Stimulated activated CD8-positive, alpha-beta memory T cell treated with anti-CD3 and anti-CD28 coated beads, Interleukin-2, amount 100 ng/mL, for 48 hours (primary cell): Measurements from ENCODE around the gene HHAT.

Experiments
- DNase-seq, 2 donors: peaks; one replicate each; pipeline ENCODE4 v3.0.0-alpha.2; 2020; ENCODE audit warnings: low read depth in 2 of 2

HHAT gene

DNA sequence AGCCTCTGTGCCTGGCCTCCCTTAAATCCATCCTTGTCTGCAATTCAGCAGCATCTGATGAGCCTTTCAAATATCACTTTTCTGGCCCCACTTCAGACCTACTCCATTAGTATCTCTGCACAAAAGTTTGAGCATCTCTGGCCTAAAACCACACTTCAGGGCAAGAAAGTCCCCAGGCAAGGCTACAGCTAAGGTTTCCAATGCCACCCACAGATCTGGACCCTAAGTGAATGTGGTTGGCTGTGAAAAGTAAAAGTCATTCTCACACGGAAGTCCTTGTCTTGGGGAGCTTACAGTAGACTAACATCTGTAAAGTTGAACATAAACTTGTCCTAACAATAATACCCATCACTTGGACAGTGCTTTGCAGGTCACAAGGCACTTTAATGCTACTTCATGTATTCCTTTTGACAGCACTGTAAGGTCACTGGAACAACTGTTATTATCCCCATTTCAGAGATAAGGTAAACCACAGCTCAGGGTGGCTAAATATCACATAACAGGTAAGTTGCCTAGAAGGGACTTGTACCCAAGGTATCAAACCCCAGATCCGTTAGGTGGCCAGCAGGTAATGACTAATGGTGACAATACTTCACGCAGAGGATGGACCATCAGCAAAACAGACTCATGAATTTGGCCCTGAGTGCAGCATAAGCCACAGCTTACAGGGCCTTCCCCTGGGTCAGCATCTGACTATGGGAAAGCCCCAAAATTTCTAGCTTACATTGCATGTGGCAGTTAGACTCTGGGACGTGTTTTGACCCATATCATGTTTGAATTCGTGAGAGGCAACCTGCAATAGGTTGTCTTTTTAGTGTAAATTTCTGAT is 356.0 kb downstream of the HHAT start:
- DNase-seq = no peak

DNA sequence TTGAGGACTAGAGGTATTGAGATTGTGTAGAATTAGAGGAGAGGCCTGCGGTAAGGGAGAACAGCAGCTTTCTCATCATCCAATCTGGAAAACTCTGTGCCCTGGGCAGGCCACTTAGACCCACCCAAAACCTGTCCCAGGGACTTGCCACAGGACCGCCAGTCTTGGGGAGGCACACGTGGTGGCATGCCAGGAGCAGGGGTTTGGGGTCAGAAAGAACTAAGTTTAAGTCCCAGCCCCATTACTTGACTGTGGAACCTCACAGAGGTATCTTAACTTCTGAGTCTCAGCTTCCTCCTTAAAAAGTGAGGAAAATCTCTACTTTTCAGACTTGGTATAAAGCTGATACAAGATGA is 356.6 kb downstream of the HHAT start:
- no peak for DNase-seq

DNA sequence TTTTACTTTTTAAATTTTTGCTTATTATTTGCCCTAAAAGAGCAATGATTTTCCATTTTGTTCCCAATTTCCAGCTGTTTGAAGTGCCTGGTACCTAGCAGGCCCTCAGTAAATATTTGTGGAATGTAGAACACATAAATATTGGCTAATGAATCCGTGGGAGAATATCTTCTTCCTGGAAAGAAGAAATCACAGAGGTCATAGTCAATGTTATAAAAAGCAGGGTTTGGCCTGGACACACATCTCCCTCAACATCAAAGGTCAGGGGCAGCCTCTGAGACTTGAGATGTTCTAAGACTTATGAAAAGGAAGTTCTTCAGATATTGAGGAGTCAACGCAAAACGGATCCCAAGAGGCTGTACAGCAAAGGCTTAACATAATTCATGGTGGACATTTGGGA is 358.1 kb downstream of the HHAT start:
- DNase-seq = no peak

DNA sequence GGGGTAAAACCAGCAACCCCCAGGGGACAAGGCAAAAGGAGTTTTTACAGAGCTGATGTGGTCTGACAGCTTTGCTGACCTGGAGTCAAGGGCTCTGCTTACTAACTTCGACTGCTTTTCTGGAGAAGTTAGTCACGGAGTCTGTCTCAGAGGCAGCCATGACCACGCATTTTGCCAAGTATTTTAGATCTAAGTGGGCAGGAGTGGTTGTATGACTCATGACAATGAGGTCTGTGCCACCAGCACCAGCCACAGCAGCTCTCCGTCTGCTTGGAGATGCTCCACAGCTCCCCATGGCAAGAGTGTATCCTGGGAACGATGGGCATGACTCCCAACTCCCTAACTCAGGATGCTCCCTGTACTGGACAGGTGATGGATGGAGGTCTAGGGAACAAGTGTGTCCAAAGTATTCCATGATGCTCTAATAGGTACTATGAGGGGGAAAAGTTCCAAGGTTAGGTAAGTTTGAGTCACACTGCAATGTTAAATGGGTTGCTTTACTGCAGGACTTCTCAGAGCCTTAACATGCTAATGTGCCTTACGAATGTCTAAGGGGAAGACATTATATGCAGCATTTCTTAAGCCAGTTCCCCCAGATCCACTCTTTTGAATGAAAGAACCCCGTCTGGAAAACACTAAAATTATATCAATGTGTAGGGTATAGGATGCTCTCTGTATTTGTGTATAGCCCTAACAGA is 359.0 kb downstream of the HHAT start:
- DNase-seq = no peak

DNA sequence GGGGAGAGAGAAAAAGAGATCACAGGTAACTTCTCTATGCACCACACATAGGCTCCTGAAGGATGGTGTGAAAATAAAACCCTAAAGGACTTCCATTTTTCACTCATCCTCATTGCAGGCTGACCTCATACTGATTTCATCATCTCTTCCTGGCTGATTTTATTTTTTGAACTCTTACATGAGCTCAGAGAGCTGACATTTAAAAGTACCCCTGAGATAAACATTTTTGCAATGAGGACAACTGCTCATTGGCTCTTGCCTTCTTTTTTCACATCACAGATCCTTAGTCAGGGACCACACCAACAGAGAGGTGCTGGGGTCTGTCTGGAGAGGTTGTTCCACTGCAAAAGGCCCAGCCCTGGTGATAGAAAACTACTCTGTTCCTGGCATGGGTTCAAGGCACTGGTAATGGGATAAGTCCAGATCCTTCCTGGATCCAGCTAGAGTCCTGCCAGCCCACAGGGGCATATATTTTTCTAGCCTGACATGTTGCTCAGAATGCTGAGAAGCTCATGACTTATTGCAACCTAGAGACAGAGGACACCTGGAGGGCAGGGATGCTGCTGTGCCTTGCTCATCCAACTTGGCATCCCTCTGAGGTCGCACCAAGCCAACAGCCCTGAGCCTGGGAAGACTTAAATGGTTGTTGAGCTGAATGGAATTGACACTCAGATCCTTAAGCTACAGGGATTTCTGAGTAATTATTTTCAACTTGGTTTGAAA is 360.0 kb downstream of the HHAT start:
- no peak for DNase-seq

DNA sequence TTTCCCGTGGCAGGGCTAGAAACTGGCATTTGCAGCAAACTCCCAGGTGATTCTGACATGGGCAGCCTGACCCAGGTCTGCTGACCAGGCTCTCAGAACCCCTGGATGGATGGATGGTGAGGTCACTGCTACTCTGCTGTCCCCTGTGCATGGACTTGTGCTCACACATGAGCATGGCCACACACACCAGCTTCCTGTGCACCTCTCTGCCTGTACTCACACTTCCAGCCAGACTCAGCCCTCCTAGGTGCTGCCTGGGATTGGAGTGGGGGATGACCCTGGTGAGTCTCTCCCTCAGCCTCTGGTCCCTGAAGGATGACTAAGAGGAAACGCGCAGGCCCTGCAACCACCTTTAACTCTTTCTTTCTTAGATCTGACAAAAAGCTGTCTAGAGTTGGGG is 361.1 kb downstream of the HHAT start:
- no peak for DNase-seq

DNA sequence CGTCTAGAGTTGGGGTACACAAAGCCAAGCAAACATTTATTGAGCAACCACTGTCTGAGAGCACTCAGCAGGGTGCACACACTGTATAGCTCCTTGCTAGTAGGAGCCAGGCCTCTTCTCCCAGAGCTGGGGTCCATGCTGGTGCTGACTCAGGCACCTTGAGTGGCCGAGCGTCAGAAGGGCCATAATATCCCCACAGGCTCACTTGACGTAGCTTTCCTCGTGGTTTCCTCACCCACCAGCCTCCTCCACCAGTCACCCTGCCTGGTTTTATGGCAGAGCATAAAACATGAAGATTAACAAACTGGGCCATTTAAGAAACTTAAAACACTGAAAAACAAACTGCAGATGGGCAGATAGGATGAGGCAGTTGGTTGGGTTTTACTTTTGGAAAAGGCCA is 361.5 kb downstream of the HHAT start:
- no peak for DNase-seq

DNA sequence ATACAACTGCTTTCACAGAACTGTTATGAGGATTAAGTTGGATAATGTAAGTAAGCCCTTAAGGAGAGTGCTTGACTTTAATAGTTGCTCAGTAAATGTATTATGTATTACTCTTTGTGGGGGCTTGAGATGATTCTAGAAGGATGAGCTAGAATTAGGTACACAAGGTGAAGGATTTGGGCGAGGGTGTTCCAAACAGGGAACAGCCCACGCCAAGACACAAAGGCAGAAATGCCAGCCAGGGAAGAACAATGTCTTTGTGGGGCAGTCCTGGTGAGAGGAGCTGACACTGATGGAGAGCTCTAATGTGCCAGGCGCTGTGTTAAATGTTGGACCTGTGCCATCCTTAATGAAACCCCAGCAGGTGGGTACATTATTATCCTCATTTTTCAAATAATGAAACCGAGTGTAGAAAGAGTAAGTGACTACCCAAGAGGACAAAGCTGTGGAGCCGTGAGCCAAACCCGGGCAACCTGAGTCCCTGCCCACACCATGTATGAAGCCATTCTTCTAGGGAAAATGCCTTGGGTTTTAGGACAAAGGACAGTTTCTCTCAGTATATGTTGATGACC is 362.4 kb downstream of the HHAT start:
- no peak for DNase-seq

DNA sequence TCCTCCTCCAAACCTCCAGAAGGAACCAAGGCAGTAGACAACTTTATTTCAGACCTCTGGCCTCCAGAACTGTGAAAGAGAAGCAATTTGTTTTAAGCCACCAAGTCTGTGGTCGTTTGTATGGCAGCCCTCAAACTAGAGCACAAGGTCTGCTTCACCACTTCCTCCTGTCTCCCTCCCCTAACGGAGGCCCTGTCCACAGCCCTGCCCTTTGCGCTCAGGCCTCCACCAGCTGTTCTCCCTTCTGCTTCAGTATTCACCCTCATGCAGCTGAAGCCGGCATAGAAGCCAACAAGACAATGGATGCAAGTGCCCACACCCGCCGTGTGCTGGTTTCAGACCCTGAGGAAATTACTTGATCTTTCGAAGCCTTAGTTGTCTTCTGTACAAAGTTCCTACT is 364.1 kb downstream of the HHAT start:
- no peak for DNase-seq

DNA sequence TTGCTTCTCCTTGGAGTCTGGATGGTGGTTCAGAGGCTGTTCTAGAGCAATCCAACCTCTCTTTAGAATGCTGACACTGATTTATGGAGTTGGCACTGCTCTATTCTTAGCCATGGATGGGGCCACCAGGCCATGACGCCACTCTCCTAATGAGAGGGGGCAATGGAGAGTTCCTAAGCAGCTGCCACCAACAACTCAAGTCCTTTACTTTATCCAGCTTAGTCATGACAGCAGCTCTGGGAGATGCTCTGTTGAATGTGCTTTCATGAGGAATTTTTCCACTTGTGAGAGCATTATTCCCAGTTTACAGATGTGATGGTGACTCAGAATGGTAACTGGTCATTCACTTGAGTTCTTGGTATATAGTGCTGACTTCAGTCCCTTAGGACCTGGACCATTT is 366.3 kb downstream of the HHAT start:
- DNase-seq = no peak

DNA sequence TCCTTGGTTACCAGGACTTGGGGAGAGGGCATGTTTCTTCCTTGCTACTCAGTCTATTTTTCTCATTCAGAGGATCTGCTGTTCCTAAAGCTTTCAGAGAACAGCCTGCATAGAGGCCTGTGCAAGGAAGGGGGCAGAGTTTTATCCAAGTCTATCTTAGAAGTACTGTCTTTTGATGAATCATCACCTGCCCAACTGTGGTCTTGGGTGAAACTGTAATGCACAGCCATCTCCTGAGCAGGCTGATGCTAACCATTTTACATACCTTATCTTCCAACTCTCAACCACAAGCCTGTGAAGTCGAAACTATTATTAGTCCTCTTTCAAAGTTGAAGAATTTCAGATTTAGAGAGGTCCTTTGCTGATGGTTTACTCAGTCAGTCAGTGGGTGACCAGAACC is 368.0 kb downstream of the HHAT start:
- no peak for DNase-seq

DNA sequence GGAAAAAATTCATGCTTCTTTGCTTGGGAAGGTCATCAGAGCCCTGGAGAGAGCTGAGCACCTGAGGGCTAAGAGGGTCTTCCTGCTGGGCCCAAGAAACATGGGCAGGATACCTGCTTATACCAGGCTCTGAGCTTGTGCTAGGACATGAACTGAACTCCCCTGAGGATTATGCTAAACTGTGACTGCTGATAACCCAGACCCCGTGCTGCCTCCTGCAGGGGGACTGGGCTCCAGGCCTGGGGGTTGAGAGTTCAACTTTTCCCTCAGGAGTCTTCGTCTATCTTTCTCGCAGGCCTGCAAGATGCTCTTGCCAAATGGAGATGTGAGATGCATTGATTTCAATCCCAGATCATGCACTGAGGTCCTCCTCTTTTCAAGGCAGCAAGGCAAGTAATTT is 368.5 kb downstream of the HHAT start:
- DNase-seq = no peak

DNA sequence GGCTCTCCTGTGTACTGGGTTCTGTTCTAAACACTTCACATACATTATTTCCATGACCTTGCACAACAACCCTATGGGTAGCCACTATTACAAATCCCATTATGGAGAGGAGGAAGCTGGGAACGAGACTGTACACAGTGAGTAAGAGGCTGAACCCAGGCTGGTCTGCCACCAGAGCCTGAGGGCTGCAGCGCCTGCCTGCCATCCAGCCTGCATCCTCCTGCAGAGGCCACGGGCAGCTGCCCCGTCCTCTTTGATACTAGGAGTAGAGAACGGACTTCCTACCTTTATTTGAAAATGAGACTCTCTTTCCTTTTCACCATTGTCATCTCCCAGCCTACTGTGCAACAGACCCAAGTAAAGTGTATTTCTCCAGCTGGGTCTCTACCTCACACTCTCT is 370.0 kb downstream of the HHAT start:
- DNase-seq = no peak

DNA sequence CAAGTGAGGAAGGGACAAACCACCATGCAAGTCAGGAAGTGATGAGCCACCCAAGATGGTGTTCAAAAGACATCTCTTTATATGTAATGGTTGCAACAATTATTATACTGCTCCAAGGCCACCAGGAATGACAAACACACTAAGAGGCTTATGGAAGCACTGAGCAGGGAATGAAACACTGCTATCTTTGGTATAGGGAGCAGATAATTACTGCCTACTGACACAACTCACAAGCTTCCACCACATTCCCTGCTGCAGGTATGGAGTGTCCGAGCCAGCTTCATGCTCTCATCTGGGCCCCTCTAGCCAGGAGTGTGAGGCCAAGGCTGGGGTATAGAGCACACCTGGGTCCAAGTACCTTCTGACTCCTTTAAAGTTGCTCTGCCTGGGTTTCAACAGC is 371.4 kb downstream of the HHAT start:
- DNase-seq = no peak

DNA sequence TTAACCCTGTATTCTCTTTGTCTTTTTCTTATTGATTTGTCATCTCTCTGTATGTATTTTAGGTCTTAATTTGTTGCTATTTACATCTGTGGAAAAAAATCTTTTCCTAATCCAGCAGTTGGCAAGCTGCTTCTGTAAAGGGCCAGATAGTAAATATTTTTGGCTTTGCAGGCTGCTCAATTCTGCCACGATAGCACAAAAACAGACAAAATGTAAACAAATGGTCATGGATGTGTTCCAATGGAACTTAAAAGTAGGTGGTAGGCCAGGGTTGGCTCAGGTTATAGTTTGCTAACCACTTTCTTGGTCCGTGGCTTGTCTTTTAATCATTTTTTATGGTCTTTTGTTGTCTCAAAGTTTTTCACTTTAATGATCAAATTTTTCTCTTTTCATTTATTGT is 371.8 kb downstream of the HHAT start:
- no peak for DNase-seq

DNA sequence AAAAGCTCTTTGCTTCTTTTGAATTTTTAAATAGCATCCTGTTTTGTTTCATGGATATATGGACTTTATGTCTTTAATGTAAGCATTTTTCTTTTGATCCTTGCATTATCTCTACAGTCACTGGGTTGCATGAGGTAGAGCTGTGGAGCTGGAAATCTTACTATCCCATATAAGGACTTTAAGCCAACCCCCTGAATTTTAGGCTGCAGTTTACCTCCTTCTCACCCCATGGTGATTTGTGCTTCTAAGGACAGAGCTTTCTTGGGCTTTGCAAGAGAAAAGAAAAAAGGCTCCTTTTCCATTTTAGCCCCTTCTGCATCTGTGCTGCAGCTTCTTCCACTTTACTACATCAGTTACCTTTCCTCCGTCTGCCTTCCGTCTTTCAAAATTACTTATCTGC is 373.8 kb downstream of the HHAT start:
- DNase-seq = no peak

DNA sequence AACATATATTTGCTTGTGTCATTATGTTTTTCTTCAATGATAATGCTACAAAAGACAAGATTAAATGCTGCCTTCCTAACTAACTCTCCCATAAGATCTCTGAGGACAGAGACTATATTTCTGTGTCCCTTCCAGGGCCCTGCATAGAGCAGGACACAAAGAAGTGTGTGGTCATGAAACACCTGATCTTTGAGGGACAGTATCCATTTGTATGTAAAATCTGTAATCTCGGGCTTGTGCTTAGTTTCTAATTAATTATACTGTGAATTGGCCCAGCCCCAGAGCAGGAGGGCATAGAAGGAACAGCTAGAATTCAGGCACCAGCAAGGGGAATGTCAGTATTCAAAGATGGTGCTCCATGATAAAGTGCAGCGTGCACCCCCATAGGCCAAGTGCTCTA is 374.9 kb downstream of the HHAT start:
- no peak for DNase-seq

DNA sequence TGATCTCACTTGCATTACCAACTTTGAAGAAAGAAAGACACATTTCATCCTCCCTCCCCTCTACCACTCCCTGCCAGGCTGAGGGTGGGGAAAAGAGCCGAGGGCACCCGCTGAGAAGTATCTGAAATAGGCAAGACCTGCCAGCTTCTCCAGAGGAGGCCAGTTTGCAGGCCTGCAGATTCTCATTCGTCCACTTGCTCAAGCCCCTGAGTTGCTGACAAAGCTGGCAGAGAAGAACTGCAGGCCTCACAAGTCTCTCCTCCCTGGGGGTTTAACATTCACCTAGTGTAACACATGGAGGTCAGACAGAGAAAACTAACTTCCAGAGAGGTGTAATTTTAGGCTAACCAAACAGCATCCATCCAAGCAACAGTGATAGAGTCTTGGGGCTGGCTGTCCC is 376.4 kb downstream of the HHAT start:
- no peak for DNase-seq

DNA sequence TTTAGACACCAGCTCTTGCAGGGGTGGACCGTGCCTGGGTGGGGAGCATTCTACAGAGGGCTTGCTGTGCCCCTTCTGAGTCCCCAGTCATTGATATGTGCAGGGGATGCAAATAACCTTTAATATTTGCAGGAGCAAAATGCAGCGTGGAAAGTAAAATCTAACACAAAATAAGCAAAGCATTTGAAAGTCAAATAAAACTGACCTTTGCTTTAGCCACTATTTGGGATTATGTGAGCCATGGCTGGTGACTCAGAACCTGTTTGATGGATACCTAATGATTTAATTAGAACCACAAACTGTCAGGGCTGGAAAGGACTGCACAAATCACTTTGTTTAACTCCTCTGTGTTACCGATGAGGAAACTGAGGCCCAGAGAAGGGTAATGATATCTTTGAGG is 377.5 kb downstream of the HHAT start:
- no peak for DNase-seq

DNA sequence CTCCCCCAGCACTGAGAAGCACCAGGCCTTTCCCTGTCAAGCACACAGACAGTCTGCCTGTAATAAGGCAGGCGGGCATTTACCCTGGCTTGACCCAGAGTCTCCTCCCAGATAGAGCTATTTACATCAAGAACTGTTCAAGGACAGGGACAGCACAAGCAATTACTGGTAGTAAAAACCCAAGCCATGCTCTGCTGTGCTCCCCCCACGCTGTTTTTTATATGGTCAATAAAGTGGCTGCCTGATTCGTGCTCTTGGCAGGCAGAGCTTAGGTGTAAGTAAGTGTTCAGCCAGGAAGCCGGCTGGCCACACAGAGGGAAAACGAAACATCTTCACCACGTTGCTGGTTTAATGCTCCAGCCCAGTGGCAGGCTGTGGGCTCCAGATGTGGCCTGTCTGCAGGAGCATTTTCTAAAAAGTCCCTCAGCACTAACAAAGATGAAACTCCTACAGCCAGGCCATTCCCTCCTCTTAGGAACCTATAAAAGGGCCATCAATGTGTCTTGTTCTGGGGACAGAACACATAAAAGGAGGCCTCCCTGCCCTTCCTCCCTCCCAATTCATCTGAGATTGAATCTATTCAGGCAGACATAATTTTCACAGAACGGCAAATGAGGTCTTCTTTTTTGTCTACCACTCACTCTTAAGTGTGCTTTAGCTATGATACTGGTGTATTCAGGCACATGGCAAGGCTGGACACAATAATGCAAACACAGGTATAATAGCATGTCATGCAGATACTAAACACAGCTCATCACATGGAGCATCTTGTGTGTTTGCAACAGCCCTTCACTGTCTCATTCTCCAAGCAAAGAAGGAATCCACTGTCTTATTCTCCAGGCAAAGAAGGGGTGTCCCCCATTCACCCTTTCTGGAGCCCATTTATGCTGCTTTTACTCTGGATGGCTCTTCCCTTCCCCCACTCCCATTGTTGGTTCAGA is 378.9 kb downstream of the HHAT start:
- DNase-seq = no peak

DNA sequence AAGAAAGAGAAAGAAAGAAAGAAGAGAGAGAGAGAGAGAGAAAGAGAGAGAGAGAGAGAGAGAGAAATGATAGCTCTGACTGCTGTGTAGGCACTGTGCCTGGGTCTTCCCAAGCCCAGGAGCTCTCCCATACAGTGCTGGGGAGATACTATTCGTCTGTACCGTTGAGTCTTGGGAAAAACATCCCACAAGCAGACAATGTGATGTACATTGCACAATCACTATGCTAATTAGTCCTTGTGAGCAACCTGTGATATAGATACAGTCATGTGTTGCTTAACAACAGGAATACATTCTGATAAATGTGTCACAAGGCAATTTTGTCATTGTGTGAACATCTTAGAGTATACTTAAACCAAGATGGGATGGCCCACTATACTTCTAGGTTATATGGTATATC is 381.0 kb downstream of the HHAT start:
- no peak for DNase-seq
